Thyroid gland (tissue), 4 donors: ENCODE results near the gene PLXNA3. TPM values are rescaled to one million over a fixed set of nuclear protein-coding genes. Genes with fewer than 3 reads are reported as not detected.

Source experiments
- DNase-seq, 2 donors: peaks; one replicate each; pipeline ENCODE4 v3.0.0-alpha.2; 2019
- H3K27ac ChIP-seq, 3 donors: fragments of 200-600 bp; sonication (generic); 1 replicate in 2 of 3; 2 replicates in 1 of 3; pipeline ENCODE4 v1.5.1; 2016 to 2019; ENCODE audit warnings: mild to moderate bottlenecking in 1 of 3, moderate library complexity in 1 of 3
- H3K27me3 ChIP-seq: fragments of 200-600 bp; sonication (generic); one replicate; pipeline ENCODE4 v1.5.1; 2019
- H3K36me3 ChIP-seq, 2 donors: fragments of 200-600 bp; sonication (generic); one replicate each; pipeline ENCODE4 v1.5.1; 2016 to 2019
- H3K4me1 ChIP-seq, 2 donors: fragments of 200-600 bp; sonication (generic); one replicate each; pipeline ENCODE4 v1.5.1; 2017 to 2019
- H3K4me3 ChIP-seq, 3 donors: fragments of 200-600 bp; sonication (generic); replicated peaks in 1 of 3; 1 replicate in 2 of 3; 2 replicates in 1 of 3; pipeline ENCODE4 v1.5.1; 2016; ENCODE audit warnings: mild to moderate bottlenecking in 1 of 3
- H3K9me3 ChIP-seq: fragments of 200-600 bp; sonication (generic); one replicate; pipeline ENCODE4 v1.5.1; 2017
- CTCF ChIP-seq, 6 experiments: fragments of 200-600 bp in 3 of 6; fragments of 450-650 bp in 3 of 6; sonication (generic) in 3 of 6; IDR thresholded peaks; one replicate each; pipeline ENCODE4 v1.5.1; 2016 to 2019; ENCODE audit warnings: antibody characterized with exemption in 6 of 6, mild to moderate bottlenecking in 2 of 6, inconsistent platforms in 1 of 6, moderate library complexity in 1 of 6
- POLR2A ChIP-seq, 2 donors: fragments of 450-650 bp; IDR thresholded peaks; one replicate each; pipeline ENCODE4 v1.6.1; 2017; ENCODE audit warnings: antibody characterized with exemption in 2 of 2, mild to moderate bottlenecking in 2 of 2, moderate library complexity in 1 of 2
- WGBS, 2 donors: methylation state at CpG; one replicate each; pipeline ENCODE4 v1.1.5; 2017; 5-methylcytosine and 5-hydroxymethylcytosine counted together
- intact Hi-C: fragments of 100-400 bp; cut with DNase I; formaldehyde crosslinking; loops from one replicate; pipeline ENCODE4 v1.15.1; 2023
- total RNA-seq, 4 donors: library from RNA; depleted of rRNA; stranded (reverse); fragments of >200 nt; gene quantifications; one replicate each; pipeline ENCODE4 v1.2.3, GENCODE V29; 2016

Gene PLXNA3
- total RNA-seq, 4 donors from 2014 or later: 3.9 to 20.7 (median 14.1) TPM

GRCh38 chrX:154445776-154446175 is 12.3 kb upstream of the PLXNA3 start:
- Histone ChIP-seq H3K36me3 (peaks cover 8 to 9% of the 10 kb centered on the region in 2 donors), H3K27me3 (no peaks in the 10 kb centered on the region), H3K9me3 (no peaks in the 10 kb centered on the region), H3K4me1 (peaks cover 11 to 14% of the 10 kb centered on the region in 2 donors), H3K27ac (no peak overlapping the region), H3K4me3 (no peak overlapping the region)
- 97 to 100% methylated on average over 3 to 7 of the region's 16 CpGs for WGBS, 2 donors
- intact Hi-C loops: no loop called here
- no peak for TF ChIP-seq POLR2A (IDR thresholded peaks at IDR 0.05)
- TF ChIP-seq CTCF (IDR thresholded peaks at IDR 0.05): no peak
- DNase-seq: no peak

- WGBS, 2 donors: 93 to 95% methylated on average over 6 to 8 of the region's 12 CpGs
- Histone ChIP-seq H3K4me3 (no peak overlapping the region), H3K9me3 (no peaks in the 10 kb centered on the region), H3K27me3 (no peaks in the 10 kb centered on the region), H3K27ac (no peak overlapping the region), H3K4me1 (peaks cover 11 to 14% of the 10 kb centered on the region in 2 donors), H3K36me3 (peaks cover 7 to 8% of the 10 kb centered on the region in 2 donors)
- TF ChIP-seq CTCF (IDR thresholded peaks at IDR 0.05) (no peak), POLR2A (IDR thresholded peaks at IDR 0.05) (no peak)
- DNase-seq: no peak
- intact Hi-C loops: no loop called here
These were observed 11.7 kb upstream of the PLXNA3 start for GRCh38 chrX:154446430-154446829.

- 75 to 84% methylated on average over 2 to 4 of the region's 14 CpGs for WGBS, 2 donors
- no peaks in the 10 kb centered on the region for H3K27me3 ChIP-seq
- H3K4me1 ChIP-seq: peaks cover 10 to 13% of the 10 kb centered on the region in 2 donors
- intact Hi-C loops: no loop called here
- no peak overlapping the region for H3K4me3 ChIP-seq
- no peak overlapping the region for H3K27ac ChIP-seq
- TF ChIP-seq POLR2A (IDR thresholded peaks at IDR 0.05): no peak
- no peak for TF ChIP-seq CTCF (IDR thresholded peaks at IDR 0.05)
- no peaks in the 10 kb centered on the region for H3K9me3 ChIP-seq
- peaks cover 7 to 8% of the 10 kb centered on the region in 2 donors for H3K36me3 ChIP-seq
- no peak for DNase-seq
These were observed 9.6 kb upstream of the PLXNA3 start for GRCh38 chrX:154448484-154448883.

GRCh38 chrX:154449618-154450017 is 8.5 kb upstream of the PLXNA3 start:
- no peak overlapping the region for H3K27ac ChIP-seq
- no peaks in the 10 kb centered on the region for H3K9me3 ChIP-seq
- H3K27me3 ChIP-seq: no peaks in the 10 kb centered on the region
- DNase-seq: no peak
- intact Hi-C loops: no loop called here
- peaks cover 7 to 8% of the 10 kb centered on the region in 2 donors for H3K36me3 ChIP-seq
- WGBS, 2 donors: 99% methylated on average over 17 of the region's 18 CpGs; no CpG with 5 or more reads in 1 of the 2 donors
- no peak overlapping the region for H3K4me3 ChIP-seq
- peaks cover 7 to 10% of the 10 kb centered on the region in 2 donors for H3K4me1 ChIP-seq
- TF ChIP-seq CTCF (IDR thresholded peaks at IDR 0.05) (no peak), POLR2A (IDR thresholded peaks at IDR 0.05) (no peak)

GRCh38 chrX:154450312-154450711 is 7.8 kb upstream of the PLXNA3 start:
- 86 to 99% methylated on average over 5 to 11 of the region's 17 CpGs for WGBS, 2 donors
- no peak for TF ChIP-seq POLR2A (IDR thresholded peaks at IDR 0.05)
- no peak for TF ChIP-seq CTCF (IDR thresholded peaks at IDR 0.05)
- intact Hi-C loops: no loop called here
- peaks cover 7 to 8% of the 10 kb centered on the region in 2 donors for H3K36me3 ChIP-seq
- H3K4me1 ChIP-seq: peaks cover under 1 to 4% of the 10 kb centered on the region in 2 donors
- no peak overlapping the region for H3K27ac ChIP-seq
- H3K4me3 ChIP-seq: no peak overlapping the region
- no peak for DNase-seq
- H3K9me3 ChIP-seq: no peaks in the 10 kb centered on the region
- no peaks in the 10 kb centered on the region for H3K27me3 ChIP-seq
